G401.6 (cell line): ENCODE data around the gene FBXO9.

Source experiments
- FAIRE-seq: peaks from 2 replicates; lab custom pipeline; 2012; peaks lifted over from hg19 to GRCh38; lab: Jason Lieb, UNC

FBXO9 gene

GRCh38 chr6:53136000-53136609, 70.9 kb downstream of the FBXO9 start:
- FAIRE-seq: no peak

DNA sequence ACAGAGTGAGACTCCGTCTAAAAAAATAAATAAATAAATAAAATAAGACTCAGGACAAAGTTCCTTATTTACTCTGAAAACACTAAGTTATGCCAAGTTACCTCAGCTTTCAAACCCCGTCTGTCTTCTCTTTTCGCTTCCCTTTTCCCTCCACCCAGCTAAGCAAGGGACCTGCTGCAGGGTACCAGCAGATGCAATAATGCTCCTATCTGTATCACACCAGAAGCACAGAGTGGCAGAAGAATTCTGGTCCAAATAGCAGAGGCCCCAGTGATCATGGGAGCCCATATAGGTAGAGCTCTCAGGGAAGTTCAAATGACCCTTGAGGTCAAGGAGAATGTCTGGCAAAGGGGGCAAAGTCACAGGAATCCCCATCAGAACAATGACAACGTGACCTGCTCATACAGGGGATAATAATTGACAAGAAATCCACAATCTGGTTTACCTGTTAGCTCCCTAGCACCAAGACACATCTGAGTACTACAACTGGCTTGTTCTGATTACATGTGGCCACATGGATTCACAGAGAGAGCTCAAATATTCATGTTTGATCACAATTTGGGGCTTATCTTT, 74.7 kb downstream of the FBXO9 start:
- FAIRE-seq: no peak

DNA sequence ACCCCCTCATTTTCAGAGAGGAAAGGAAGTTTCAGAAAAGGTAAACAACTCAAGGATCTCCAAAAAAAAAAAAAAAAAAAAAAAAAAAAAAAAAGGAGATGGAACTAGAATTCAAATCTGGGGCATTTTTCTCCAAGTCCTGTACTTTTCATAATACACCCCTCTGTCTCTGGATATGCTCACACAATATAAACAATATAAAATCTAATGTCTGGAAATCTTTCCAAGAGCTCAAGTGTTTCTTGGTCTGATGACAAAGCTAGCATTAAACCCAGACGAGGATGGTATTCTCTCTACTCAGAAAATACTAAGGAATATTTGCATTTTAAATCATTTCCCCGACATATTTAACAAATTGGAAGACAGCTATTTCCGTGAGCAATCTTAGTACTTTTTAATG, 77.6 kb downstream of the FBXO9 start:
- FAIRE-seq: no peak

DNA sequence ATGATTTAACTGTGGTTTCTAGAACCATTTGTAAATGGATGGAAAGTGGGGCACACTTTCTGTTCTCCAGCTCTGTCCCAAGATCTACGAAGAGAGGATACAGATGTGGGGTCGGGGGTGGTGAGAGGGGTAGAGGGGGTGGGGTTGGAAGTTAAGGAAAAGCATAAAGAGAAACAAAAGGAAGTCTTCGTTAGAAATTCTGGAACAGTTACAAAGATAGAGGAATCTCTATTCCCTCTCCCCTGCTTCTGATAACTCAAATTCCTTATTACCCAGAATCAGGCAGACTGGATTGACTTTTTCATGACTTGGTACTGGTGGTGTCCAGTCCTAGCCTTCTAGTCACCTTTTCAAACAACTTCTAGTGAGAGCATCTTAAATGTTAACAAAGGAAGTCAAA, 78.5 kb downstream of the FBXO9 start:
- FAIRE-seq: no peak

DNA sequence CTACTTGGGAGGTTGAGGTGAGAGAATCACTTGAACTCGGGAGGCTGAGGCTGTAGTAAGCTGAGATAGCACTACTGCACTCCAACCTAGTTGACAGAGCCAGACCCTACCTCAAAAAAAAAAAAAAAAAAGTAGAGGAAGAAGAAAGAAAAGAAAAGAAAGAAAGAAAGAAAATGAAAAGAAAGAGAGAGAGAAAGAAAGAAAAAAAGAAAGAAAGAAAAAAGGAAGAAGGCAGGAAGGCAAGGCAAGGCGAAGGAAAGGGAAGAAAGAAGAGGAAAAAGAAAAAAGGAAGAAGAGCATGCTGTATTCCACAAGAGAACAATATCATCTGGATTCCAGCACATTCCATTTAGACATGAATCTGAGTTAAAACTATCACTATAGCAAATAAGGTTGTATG, 79.6 kb downstream of the FBXO9 start:
- FAIRE-seq: no peak

DNA sequence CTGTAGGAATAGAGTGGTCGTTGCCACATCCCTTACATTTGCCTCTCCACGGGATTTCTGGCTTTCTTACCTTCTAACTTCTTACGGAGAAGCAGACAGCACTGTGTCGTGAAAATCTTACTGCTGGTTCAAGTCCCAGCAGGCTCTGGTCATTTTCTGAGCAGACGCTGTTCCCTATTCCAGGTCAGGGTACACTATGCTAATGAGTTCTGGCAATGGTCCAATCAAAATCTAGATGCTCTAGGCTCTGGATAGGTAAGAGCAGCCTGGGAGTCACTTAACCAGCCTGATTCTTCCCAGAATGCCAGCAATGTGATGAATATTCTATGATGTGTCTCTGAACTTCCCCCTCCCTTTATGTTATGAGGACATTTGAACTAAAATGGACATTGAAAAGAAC, 83.5 kb downstream of the FBXO9 start, which contains the start of gene GCM1:
TSS of gene GCM1 (minus strand) at position 158 of the 400 bp plus-strand sequence. CDS start 3,209 bp downstream, outside the sequence.
- no peak for FAIRE-seq
